ENCODE results near the gene PAWR. TPM values are rescaled to one million over a fixed set of nuclear protein-coding genes. Genes with fewer than 3 reads are reported as not detected.

The PAWR gene
- total and polyA plus RNA-seq, 4 donors: 6.8 to 119 (median 56.4) TPM

DNA sequence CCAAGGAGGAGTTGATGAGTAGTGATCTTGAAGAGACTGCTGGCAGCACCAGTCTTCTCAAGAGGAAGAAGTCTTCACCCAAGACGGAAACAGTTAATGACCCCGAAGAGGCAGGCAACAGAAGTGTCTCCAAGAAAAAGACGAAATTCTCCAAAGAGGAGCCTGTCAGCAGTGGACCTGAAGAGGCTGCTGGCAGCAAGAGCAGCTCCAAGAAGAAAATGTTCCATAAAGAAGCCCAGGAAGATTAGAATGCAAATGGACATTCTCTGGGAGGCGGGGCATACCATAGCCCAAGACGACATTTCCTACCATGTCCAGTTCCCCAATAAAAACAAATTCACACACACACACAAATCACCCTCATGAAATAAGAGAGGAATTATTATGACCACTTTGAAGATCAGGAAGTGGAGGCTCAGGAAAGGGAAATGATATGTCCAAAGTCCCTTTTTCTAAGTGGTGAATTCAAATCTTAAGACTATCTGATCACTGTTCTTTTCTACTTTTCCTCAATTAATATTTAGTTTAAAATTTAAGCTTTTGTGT lies 131.8 kb downstream of the PAWR start:
- H3K27ac ChIP-seq (ENCODE audit: low read depth in 1 of 2, low read length in 1 of 2): no peak overlapping the region
- 65 to 82% methylated on average over 5 of the region's 5 CpGs for WGBS, 2 donors
- H3K9ac ChIP-seq (ENCODE audit: insufficient read depth in 1 of 2, low read length in 2 of 2): no peak overlapping the region
- DNase-seq: peak in 1 of 3 donors; percentile 6
- no peak for ATAC-seq (ENCODE audit: insufficient read depth, low FRiP score)
- peaks cover 2 to 12% (median 6%) of the 10 kb centered on the region in 5 donors for H3K4me1 ChIP-seq (ENCODE audit: control insufficient read depth in 5 of 5, insufficient read depth in 5 of 5, low read length in 5 of 5)
- H3K4me3 ChIP-seq: no peak overlapping the region
- H3K36me3 ChIP-seq (ENCODE audit: control insufficient read depth in 4 of 4, insufficient read depth in 4 of 4, low read length in 4 of 4): peaks cover 0 to 4% (median 0%) of the 10 kb centered on the region in 4 donors
- TF ChIP-seq, protein P1, sequence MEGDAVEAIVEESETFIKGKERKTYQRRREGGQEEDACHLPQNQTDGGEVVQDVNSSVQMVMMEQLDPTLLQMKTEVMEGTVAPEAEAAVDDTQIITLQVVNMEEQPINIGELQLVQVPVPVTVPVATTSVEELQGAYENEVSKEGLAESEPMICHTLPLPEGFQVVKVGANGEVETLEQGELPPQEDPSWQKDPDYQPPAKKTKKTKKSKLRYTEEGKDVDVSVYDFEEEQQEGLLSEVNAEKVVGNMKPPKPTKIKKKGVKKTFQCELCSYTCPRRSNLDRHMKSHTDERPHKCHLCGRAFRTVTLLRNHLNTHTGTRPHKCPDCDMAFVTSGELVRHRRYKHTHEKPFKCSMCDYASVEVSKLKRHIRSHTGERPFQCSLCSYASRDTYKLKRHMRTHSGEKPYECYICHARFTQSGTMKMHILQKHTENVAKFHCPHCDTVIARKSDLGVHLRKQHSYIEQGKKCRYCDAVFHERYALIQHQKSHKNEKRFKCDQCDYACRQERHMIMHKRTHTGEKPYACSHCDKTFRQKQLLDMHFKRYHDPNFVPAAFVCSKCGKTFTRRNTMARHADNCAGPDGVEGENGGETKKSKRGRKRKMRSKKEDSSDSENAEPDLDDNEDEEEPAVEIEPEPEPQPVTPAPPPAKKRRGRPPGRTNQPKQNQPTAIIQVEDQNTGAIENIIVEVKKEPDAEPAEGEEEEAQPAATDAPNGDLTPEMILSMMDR (IDR thresholded peaks at IDR 0.05; ENCODE audit: control extremely low read depth, extremely low read depth): no peak
- H3K27me3 ChIP-seq (ENCODE audit: control insufficient read depth in 3 of 3, insufficient read depth in 3 of 3, low read length in 2 of 3): no peaks in the 10 kb centered on the region
- H3K9me3 ChIP-seq (ENCODE audit: control insufficient read depth in 4 of 4, insufficient read depth in 3 of 4, low read length in 3 of 4): peaks cover 0 to 6% (median 0%) of the 10 kb centered on the region in 4 donors

DNA sequence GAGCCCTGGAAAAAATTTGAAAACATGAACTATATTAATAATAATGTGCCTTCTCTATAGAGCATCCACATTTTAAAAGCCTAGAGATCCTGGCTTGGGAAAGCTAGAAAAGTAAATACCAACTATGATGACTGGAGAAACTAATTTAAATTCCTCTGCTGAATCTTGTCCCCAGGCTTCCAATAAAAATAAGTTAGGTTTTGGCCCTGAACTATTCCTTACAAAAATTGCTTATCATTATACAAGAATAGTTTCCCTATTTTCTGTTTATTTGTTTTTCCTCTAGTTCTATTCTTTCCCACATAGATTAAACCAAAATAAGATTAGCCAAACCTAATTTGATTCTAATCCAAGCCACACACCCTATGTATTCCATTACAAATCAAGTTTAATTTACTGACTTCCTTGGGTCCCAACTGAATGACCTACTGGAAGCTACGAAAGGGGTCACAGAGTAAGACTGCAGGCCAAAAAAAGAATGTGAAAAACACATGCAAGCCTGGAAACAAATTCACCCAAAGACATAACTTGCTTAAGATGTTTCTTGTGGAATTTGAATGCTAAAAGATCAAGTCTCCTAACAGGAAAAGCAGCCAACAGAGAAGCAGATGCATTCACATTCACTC lies 133.0 kb downstream of the PAWR start:
- Histone ChIP-seq H3K27ac (ENCODE audit: low read depth in 1 of 2, low read length in 1 of 2) (no peak overlapping the region), H3K27me3 (ENCODE audit: control insufficient read depth in 3 of 3, insufficient read depth in 3 of 3, low read length in 2 of 3) (no peaks in the 10 kb centered on the region), H3K4me1 (ENCODE audit: control insufficient read depth in 5 of 5, insufficient read depth in 5 of 5, low read length in 5 of 5) (peaks cover 2 to 12% (median 6%) of the 10 kb centered on the region in 5 donors), H3K4me3 (no peak overlapping the region), H3K36me3 (ENCODE audit: control insufficient read depth in 4 of 4, insufficient read depth in 4 of 4, low read length in 4 of 4) (peaks cover 0 to 6% (median 0%) of the 10 kb centered on the region in 4 donors), H3K9me3 (ENCODE audit: control insufficient read depth in 4 of 4, insufficient read depth in 3 of 4, low read length in 3 of 4) (peaks cover 0 to 6% (median 0%) of the 10 kb centered on the region in 4 donors), H3K9ac (ENCODE audit: insufficient read depth in 1 of 2, low read length in 2 of 2) (no peak overlapping the region)
- WGBS, 2 donors: 59 to 81% methylated on average over 1 of the region's 1 CpG
- ATAC-seq (ENCODE audit: insufficient read depth, low FRiP score) (no peak), DNase-seq (peak in 2 of 3 donors; percentile 39 to 40)
- TF ChIP-seq, protein P1 (IDR thresholded peaks at IDR 0.05; ENCODE audit: control extremely low read depth, extremely low read depth): no peak

DNA sequence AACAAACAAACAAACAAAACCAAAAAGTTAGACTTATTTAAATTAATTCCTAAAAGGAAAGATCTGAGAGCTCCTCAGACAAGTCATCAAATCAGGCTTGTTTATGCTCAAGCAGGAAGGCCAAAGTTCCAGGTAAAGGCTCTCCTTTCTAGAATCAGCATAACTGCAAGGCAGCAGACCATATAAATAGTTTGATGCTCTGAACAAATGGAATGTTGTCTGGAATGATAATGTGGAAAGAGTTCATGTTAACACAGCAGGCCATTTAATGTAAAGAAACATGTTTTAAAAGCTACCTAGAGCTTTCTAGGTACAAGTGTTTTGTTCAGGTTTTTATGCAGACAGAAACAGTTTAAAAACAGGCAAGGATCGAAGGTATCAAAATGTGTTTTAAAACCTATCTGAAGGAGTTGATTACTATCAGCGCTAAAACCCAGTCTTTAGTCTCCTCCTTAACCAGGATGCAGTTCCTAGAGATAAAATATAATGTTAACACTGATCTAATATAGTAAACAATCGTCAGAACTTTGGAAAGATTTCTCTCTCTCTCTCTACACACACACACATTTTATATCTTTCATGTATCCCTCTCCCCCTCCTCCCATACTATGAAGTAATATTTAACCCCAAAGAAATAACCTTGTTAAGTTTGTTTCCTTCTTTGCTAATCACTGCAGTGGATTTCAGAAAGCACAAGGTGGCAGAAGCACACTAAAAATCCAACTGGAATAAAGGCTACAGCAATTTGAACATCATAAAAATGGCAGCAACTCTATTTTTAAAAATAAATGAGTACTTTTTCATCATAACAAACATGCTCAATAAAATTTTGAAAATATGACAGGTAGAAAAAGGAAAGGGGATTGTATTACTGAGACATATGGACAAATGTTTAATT lies 135.5 kb downstream of the PAWR start:
- H3K4me3 ChIP-seq: no peak overlapping the region
- H3K9ac ChIP-seq (ENCODE audit: insufficient read depth in 1 of 2, low read length in 2 of 2): no peak overlapping the region
- ATAC-seq (ENCODE audit: insufficient read depth, low FRiP score) (no peak), DNase-seq (peak; percentile 42 to 90 (median 87))
- H3K27me3 ChIP-seq (ENCODE audit: control insufficient read depth in 3 of 3, insufficient read depth in 3 of 3, low read length in 2 of 3): no peaks in the 10 kb centered on the region
- WGBS, 2 donors: 42 to 59% methylated on average over 3 of the region's 3 CpGs
- H3K9me3 ChIP-seq (ENCODE audit: control insufficient read depth in 4 of 4, insufficient read depth in 3 of 4, low read length in 3 of 4): no peaks in the 10 kb centered on the region
- TF ChIP-seq, protein P1 (IDR thresholded peaks at IDR 0.05; ENCODE audit: control extremely low read depth, extremely low read depth): peak; percentile 22
- H3K4me1 ChIP-seq (ENCODE audit: control insufficient read depth in 5 of 5, insufficient read depth in 5 of 5, low read length in 5 of 5): peaks cover 2 to 12% (median 6%) of the 10 kb centered on the region in 5 donors
- peaks cover 0 to 3% (median 0%) of the 10 kb centered on the region in 4 donors for H3K36me3 ChIP-seq (ENCODE audit: control insufficient read depth in 4 of 4, insufficient read depth in 4 of 4, low read length in 4 of 4)
- no peak overlapping the region for H3K27ac ChIP-seq (ENCODE audit: low read depth in 1 of 2, low read length in 1 of 2)

Data from lung (tissue), 12 donors.